Testis (tissue), 2 donors: Measurements from ENCODE around the gene ENTHD1.

Source experiments
- CTCF ChIP-seq, 3 experiments: fragments of 450-650 bp in 2 of 3; fragments of 200-600 bp in 1 of 3; sonication (generic) in 1 of 3; IDR thresholded peaks; one replicate each; pipeline ENCODE4 v1.5.1; 2016 to 2019; ENCODE audit warnings: antibody characterized with exemption in 3 of 3, mild to moderate bottlenecking in 2 of 3, moderate library complexity in 1 of 3
- POLR2A ChIP-seq: fragments of 450-650 bp; IDR thresholded peaks from one replicate; pipeline ENCODE4 v1.6.1; 2017; ENCODE audit warnings: antibody characterized with exemption, mild to moderate bottlenecking, moderate library complexity

- TF ChIP-seq CTCF (IDR thresholded peaks at IDR 0.05) (no peak), POLR2A (no peak)
These were observed 45.0 kb upstream of the ENTHD1 start for GRCh38 chr22:39938509-39939111.
